Kidney tubule cell (primary cell): Measurements from ENCODE around the gene ABCC8.

Source experiments
- DNase-seq: peaks from one replicate; pipeline ENCODE4 v3.0.0-alpha.2; 2018; ENCODE audit warnings: low spot score

Gene ABCC8

DNA sequence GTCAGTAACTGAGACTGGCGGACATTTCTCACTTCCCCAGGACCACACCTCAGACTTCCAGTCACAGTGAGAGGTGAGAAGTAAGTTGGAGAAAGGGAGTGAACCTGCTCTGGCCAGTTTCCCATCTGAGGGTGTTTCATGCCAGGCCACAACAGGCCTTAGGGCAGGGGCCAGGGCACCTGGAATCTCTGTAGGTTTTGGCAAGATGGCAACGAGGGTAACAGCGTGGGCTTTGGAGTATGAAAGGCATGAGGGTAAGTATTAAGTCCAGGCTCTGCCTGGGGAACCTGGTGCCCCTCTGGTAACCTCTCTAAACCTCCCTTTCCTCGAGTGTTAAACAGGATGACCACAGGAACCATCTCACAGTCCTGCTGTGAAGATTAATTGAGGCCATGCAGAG lies 28.5 kb upstream of the ABCC8 start:
- DNase-seq: no peak

DNA sequence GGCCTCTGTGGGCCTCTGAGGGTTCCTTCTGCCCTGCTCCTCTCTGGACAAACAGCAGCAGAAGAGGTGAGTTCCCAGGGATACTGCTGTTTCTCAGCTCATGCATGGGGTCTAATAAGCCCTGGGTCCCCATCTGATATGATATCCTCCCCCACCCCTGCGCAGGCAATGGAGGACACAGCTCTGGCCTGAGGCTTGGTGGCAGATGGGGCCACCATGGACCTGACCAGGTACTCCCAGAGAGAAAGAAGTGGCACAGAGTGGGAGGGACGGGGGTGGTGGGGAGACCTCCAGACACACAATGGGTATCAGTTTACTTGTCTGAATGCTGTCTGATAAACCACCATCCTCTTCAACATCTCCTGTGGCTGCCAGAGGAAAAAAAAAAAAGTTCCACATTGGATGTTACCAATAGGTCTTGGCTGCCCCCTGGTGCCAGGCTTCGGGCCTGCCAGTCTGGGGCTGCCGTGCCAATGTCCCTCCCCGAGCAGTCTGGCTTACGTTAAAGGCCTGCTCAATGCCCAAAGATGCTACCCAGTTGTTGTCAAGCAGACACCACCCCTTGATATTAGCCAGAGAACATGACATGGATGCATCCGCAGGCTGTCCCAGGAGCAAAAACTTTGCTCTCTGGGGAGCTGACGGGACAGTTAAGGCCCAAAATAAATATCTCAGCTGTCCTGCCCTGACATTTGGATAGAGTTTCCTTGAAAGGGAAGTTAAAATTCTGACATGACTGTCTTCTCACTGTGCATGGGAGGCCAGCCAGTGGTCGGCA lies 27.9 kb upstream of the ABCC8 start:
- peak; percentile 66 for DNase-seq

DNA sequence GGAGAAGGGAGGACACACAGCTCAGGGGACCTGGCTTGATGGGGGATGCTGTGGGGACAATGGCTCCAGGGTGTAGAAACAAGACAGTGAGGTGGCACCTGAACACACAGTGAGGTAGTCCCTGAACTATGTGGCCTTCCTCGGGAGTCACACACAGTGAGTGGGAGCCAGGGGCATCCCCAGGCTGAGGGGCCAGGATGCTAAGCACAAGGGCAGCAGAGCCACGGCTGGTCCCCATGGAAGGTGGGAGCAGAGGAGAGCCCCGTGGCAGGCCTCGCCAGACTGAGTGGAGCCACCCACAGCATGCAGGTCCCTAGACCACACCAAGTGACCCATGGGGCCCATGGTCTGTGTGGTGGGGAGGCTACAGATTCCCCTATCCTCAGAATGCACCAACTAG lies 26.0 kb upstream of the ABCC8 start:
- no peak for DNase-seq

DNA sequence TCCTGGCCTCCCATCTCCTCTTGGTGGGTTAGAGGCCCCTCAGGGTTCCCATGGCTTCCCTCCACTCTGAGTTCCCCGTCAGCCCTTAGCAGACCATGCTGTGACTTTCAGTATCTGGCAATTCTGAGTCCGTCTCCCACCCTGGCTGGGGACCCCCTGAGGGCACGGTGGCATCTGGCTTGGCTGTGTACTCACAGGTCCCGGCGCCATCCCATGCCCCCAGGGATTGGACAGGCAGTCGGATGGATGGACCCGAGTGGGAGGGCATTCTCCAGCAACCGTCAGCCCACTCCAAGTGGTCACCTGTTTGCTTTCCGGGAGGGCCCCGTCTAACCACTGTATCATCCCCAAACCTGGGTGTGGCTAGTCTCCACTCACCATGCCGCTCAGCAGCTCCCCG lies 24.0 kb upstream of the ABCC8 start:
- no peak for DNase-seq

DNA sequence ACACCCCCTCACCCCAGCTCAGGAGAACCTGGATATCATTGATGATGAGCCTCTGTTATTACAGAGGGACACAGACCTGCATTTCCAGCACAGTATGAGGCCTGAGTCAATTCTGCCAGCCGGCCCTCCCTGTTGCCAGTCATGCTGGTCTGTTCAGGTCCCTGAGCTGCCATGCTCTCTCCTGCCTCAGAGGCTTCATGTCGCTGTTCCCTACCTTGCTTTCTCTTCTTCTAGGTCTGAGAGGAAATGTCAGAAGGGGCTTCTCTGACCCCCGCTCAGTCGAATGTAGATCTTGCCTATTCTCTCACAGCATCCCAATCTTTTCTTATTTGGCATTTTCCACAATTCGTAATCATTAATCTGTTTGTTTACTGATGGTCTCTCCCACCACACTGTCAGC lies 21.8 kb upstream of the ABCC8 start:
- DNase-seq: no peak

DNA sequence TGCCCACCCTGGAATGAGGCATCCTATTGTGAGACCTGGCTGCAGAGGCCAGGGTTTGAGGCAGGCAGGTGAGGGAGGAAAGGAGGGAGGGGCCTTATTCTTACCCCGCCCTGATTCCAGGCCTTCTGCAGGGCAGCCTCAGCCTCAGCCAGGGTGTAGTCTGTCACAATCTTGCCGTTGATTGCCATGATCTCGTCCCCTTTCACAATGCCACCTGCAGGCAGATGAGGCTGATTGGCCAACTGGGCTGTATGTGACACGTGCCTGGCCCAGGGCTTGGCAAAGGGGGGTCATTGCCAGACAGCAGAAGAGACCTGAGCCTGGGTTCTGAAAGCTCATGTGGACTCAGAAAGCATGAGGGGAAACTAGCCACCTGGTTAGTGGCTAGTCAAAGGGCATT lies 21.4 kb upstream of the ABCC8 start:
- DNase-seq: no peak

DNA sequence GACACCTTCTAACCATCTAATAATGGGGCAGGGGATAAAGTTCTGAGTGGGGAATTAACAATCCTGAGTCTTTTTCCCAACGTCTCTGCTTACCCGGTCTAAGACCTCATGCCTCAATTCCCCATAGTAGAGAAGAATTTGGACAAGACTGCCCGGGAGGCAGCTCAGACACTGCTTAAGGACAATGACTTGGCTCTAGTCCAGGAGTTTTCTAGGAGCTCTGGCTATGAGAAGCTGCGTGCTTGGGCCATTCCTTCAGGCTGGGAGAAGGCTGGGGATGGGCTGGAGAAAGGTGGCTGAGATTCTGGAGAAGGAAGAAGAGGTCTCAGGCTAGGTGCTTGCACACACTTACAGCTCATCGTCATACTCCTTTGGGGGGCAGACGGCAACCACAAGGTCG lies 19.8 kb upstream of the ABCC8 start:
- no peak for DNase-seq

DNA sequence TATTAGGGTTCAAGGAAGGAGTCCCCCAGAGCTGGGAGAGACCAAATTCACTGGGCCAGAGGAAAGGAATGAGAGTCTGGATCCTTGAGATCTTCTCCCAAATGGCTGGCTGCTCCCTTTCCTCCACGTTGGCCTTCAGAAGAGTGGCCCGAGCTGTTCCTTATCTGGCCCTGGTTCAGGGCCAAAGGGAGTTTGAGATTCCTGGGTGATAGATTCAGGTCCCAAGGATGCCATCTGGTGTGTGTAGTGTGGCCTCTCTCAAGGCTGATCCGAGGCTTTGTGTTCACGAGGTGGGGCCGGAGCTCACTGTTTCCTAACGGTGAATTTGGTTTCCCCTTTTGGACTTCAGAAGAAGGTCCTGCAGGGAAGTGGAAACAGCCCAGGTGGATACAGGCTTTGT lies 17.4 kb upstream of the ABCC8 start:
- DNase-seq: no peak

DNA sequence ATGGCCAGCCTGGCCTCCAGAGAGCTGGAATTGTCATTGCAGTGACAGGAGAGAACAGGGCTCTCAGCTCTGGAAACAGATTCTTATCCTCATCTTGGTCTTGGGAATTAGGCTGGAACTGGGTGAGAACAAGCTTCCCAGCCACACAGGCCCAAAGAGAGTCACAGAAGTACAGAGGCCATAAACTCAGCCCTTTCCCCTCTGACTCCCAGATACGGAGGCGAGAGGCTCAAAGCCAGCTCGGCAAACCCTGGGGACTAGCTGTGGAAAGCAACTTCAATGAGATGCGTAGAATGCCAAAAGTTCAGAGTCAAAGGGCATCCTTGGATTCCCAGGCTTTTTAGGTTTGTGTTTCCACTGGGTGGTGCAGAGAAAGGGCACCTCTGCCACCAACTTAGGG lies 14.3 kb upstream of the ABCC8 start:
- DNase-seq: no peak

DNA sequence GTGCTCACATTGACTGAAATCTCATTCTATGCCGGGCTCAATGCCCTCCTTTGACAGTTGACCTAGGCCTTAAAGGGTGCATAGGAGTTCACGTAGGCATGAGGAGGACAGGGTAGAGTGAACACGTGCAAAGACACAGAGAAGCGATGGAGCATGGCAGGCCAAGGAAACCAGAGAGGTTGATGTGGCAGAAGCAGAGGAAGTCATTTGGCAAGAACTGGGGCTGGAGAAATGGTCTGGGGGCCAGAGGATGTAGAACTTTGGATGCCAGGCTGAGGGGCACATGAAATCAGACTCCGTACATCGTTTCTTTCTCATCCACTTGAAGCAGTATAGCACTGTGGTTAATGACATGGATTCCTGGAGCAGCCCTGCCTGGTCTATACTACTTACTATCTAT lies 13.6 kb upstream of the ABCC8 start:
- DNase-seq: no peak

DNA sequence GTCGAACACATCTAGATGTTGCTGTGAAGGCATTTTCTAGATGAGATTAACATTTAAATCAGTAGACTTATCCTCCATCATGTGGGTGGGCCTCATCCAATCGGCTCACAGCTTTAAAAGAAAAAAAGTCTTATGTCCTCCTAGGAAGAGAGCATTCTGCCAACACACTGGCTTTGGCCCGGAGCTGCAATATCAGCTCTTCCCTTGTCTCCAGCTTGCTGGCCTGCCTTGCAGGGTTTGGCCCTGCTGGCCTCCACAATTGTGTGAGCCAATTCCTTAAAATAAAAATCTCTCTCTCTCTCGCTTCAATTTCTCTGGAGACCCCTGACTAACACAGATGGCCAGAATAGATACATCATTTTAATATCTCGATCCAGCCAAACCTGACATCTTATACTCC lies 13.1 kb upstream of the ABCC8 start:
- DNase-seq: no peak

DNA sequence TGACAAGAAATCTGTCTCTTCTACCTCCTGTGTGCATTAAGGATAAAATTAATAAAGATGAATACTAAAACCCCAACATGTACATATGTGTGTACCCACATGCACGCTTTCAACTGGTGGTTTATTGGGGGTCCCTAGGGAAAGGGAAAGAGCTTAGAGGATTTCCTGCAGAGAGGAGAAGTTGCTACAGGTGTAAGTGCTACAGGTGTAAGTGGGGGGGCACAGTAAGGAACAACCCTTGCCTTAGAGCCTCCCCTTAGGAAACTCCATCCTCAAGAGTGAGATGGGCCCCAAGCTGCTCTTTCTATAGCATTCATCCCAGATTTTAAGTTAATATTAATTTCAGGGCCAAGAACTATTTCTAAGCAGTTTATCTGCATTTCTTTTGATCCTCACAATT lies 11.9 kb upstream of the ABCC8 start:
- DNase-seq: no peak

DNA sequence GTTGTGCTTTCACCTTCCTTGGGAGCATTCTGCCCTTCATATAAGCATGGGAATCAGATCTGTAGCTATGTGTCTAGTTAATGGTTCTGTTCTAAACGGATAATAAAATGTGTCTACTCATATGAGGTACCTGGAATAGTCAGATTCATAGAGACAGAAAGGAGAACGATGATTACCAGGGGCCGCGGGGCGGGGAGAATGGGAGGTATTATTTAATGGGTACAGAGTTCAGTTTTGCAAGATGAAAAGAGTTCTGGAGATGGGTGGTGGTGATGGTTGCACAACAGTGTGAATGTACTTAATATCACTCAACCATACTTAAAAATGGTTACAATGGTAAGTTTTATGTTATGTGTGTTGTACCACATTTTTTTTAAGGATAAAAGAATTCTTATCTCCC lies 10.0 kb upstream of the ABCC8 start:
- DNase-seq: no peak

DNA sequence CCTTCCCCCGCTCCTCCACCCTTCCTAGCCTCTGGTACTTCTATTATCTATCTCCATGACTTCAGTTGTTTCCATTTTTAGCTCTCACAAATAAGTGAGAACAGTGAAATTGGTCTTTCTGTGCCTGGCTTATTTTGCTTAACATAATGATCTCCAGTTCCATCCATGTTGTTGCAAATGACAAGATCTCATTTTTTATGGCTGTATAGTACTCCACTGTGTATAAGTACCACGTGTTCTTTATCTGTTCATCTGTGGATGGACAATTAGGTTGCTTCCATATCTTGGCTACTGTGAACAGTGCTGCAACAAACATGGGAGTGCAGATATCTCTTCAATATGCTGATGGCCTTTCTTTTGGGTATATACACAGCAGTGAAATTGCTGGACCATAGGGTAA lies 6.9 kb upstream of the ABCC8 start:
- no peak for DNase-seq

DNA sequence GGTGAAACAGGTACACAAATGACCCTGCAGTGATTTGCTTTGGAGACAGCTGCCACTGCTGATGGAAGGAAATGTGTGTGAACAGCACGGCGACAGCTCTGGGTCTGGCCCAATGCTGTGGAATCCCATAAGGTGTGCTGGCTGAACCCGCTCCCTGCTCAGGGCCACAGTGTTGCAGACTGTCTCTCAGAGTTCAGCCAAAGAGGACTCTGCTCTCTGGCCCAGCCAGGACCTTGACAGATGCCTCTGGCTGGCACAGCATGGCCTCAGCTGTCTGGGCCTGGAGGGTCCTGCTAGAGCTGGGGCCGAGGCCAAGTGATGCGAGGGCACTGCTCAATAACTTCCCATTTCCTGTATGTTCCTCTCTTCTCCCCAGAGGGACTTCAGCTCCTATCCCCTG lies 5.3 kb upstream of the ABCC8 start:
- no peak for DNase-seq

DNA sequence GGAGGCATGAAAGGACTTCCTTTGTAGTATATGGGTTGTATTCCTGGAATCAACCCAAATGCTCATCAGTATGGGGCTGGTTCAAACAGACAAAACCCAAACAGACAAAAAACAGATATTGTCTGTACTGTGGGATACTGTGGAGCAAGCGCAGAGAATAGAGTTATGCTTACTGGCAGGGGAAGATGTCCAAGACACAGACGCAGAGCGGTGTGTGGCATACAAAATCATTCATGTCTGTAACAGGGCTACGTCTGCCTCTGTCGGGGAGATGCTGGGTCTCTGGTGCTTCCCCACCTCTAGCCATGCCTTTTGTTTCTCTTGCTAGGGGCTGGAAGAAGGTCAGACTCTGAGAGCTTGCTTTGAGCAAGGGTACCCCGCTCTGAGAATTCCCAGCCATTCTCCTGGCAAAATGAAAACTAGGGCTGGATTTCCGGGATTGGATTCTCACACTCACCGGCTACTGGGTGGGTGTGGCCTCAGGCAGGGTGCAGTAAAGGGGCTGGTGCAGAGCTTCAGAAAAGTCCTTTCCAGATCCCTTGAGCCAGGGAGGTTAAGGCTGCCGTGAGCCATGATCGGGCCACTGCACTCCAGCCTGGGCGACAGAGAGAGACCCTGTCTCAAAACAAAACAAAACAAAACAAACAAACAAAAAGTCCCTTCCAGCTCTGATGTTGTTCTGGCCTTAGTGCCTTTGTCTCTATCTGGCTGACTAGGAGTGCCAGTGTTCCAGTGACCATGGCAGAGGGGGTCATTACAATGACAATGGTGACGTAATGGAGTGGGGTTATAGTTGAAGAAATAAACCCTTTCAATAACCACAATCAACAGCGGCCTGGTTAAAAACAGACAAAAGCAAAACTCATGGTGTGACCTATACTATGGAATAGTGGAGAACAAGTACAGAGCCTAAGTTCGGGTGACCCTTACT lies 2.9 kb upstream of the ABCC8 start:
- peak; percentile 16 for DNase-seq

DNA sequence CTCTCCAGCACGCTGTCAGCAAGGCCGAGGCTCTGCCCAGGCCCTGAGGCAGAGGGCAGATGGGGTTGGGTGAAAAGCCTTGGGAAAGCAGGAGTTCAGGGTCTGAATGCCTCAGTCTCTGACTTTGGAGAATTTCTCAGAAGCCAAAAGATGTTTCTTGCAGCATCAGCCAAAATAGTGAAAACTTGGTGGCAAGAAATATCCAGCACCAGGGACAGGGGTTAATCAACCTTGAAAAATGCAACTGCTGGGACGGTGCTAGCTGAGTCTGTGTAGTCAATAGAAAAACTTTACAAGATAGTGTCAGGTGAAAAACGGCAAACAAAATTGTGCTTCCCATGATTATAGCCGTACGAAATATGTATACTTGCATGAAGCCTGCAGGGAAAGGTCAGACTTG lies 1.4 kb upstream of the ABCC8 start:
- DNase-seq: no peak

DNA sequence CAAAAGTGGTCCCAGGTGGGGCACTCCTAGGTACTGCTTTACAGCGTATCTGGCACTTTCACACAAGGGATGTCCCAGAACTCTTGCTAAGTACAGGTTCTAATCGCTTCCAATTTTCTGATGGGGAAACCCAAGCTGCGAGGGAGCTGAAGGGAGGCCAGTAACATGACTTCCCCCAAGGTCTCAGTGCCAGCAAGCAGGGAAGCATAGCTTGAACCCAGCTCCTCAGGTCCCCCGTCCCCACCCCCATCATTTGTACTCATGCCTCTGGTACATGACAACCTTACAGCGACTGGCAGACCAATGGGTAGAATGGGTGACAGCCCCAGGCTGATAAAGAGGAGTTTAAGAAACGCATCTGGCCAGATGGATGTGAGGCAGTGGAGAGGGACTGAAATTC lies 716 bp upstream of the ABCC8 start:
- DNase-seq: no peak

DNA sequence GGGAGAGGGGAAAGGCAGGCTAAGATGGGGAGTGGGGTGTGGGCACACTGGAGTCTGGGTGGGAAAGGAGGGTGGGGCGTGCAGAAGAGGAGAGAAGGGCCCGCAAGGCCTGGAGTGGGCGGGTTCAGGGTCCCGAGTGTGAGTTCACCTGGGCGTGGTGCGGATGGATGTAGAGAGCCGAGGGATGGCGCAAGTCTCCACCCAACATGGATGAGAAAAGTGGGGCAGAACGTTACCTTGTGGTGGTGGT lies 364 bp upstream of the ABCC8 start:
- no peak for DNase-seq

DNA sequence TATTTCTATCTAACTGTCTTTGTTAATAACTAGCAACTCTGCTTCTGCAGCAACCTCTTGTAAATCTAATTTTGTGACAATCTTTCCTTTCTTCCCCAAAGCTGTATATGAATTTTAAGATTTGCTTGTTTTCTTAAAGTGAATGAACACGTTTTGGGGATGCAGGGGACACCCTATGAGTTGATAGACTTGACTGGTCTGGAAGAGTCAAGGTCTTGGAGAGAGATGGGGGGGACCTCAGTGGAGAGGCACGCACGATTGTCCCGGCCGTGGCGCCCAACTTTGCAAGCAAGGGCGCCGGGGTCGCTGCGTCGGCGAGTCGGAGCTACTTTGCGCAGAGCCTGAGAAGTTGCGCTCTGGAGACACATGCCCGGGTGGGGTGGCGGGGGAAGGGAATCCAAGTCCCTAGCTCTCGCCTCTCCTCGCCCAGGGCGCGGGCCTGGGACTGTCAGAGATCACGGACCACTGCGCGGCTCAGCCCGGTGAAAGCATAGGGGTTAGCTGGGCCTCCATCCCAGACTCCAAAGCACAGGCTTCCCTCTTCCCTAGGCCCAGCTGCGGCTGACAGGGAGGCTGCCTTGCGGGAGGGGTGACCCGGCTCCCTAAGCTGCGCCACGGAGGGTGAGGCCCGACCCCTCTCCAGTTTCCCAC lies 854 bp downstream of the ABCC8 start:
- no peak for DNase-seq

DNA sequence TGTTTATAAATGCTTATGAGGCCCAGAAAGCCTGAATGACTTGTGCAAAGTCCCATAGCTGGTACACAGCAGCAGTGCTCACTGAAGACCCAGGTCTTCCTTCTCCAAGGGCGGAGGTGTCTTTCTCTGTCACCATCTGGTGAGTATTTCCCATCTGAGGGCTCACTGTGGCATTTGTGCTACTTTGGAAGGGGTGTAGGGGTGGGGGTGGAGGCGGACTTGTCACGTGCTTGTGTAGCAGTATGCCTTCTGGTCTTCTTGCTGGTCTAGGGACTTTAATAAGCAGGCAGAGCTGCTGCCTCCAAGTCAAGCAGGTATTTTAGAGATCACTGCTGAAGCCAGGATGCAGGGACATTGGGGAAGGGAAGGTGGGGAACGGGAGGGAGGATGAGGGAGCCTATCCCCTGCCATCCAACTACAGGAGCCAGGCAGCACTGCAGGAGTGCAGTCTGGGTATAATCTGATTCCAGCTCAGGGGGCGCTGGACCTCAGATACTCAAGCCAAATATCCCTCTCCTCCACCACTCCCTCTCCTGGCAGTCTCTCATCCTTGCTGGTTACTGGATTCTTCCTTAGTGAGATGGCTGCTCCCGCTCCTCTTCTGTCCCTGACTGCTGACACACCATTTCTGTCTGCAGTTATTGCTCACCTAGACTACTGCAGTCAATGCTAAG lies 3.4 kb downstream of the ABCC8 start:
- peak; percentile 32 for DNase-seq

DNA sequence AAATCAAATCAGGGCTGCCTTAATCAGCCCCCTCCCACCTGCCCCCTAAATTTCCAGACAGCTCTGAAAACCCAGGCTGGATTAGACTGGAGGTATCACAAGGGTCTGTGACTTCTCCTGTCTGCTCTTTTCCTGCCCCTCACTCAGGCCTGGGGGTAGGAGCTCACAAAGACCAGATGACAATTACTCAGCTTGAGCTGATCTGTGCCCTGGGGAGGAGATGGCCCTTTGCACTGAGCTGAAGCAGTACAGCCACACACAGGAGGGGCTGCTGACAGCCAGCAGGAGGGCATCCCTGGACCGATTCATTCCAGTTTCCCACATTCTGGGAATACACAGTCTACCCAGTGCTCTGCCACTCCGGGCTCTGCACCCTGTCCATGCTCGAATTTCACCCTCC lies 4.2 kb downstream of the ABCC8 start:
- no peak for DNase-seq

DNA sequence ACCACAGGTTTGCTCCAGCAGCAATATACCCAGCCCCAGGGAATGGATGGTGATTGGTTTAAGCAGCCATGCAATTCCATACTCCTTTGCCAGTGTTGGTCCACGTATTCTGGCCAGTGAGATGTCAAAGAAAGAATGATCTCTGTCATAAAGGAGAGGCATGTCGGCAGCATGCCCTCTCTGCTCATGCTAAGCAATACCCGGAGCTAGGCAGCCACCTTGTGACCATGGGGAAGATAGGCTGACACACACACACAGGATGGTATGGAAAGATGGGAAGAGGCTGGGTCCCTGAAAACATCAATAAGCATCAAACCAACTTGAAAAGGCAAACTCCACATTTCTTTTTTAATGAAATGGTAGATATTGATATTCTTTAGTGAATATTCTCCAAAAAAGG lies 5.1 kb downstream of the ABCC8 start:
- DNase-seq: no peak
